ENCODE measurements around the gene JAML.

Gene JAML

GRCh38 chr11:118240999-118241763 lies 16.4 kb upstream of the JAML start:
- TF ChIP-seq POLR2AphosphoS5 (IDR thresholded peaks at IDR 0.05; ENCODE audit: low read depth, low read length) = no peak
- TF ChIP-seq FOXP2 (optimal IDR thresholded peaks at IDR 0.05; ENCODE audit: borderline replicate concordance, extremely low read depth, extremely low read length, insufficient read depth) = no peak
- TF ChIP-seq TAF1 (IDR thresholded peaks at IDR 0.05; ENCODE audit: borderline replicate concordance, insufficient read depth, low read length) = no peak
- TF ChIP-seq SIN3A (IDR thresholded peaks at IDR 0.05; ENCODE audit: borderline replicate concordance, insufficient read depth, low read length) = no peak
- no peak for TF ChIP-seq REST (IDR thresholded peaks at IDR 0.05; ENCODE audit: insufficient read depth in 1 of 2, low read depth in 2 of 2, low read length in 2 of 2)

- no peak for TF ChIP-seq POLR2AphosphoS5 (IDR thresholded peaks at IDR 0.05; ENCODE audit: low read depth, low read length)
- no peak for TF ChIP-seq FOXP2 (optimal IDR thresholded peaks at IDR 0.05; ENCODE audit: borderline replicate concordance, extremely low read depth, extremely low read length, insufficient read depth)
- no peak for TF ChIP-seq SIN3A (IDR thresholded peaks at IDR 0.05; ENCODE audit: borderline replicate concordance, insufficient read depth, low read length)
- TF ChIP-seq TAF1 (IDR thresholded peaks at IDR 0.05; ENCODE audit: borderline replicate concordance, insufficient read depth, low read length) = no peak
- no peak for TF ChIP-seq REST (IDR thresholded peaks at IDR 0.05; ENCODE audit: insufficient read depth in 1 of 2, low read depth in 2 of 2, low read length in 2 of 2)
Observed at GRCh38 chr11:118239509-118240205, 14.8 kb upstream of the JAML start.

- TF ChIP-seq POLR2AphosphoS5 (IDR thresholded peaks at IDR 0.05; ENCODE audit: low read depth, low read length) (no peak), REST (IDR thresholded peaks at IDR 0.05; ENCODE audit: insufficient read depth in 1 of 2, low read depth in 2 of 2, low read length in 2 of 2) (no peak)
Observed at GRCh38 chr11:118238929-118239328, 14.1 kb upstream of the JAML start.

- TF ChIP-seq TAF1 (IDR thresholded peaks at IDR 0.05; ENCODE audit: borderline replicate concordance, insufficient read depth, low read length) (no peak), FOXP2 (optimal IDR thresholded peaks at IDR 0.05; ENCODE audit: borderline replicate concordance, extremely low read depth, extremely low read length, insufficient read depth) (no peak), POLR2AphosphoS5 (IDR thresholded peaks at IDR 0.05; ENCODE audit: low read depth, low read length) (no peak), REST (IDR thresholded peaks at IDR 0.05; ENCODE audit: insufficient read depth in 1 of 2, low read depth in 2 of 2, low read length in 2 of 2) (no peak), SIN3A (IDR thresholded peaks at IDR 0.05; ENCODE audit: borderline replicate concordance, insufficient read depth, low read length) (no peak)
Observed at GRCh38 chr11:118238421-118238820, 13.6 kb upstream of the JAML start.
